ENCODE data around the gene RALGPS1.
"Not testable (repeated sequence)": the region's sequence is repeated elsewhere in the genome, so short reads cannot be mapped to it uniquely, and the experiment has no call there.

The RALGPS1 gene

DNA sequence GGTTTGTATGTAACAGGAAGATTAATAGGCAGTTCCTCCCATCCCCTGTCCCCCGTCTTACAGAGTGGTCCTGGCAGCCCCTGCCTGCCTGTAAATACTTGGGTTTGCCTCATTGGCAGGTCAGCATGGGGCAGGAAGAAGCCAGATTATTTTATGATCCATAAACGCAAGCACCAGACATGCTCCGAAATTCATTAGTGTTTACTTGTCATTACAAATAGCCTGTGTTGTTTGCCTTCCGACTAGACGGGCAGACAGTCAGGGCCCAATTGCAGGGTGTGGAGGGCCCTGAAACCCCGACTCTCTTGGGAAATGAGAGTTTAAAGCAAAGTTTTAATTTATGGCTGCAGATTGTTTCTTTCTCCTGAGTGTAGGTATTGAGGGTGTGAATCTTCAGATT, 97.2 kb downstream of the RALGPS1 start:
- no peak for DNase-seq
- in situ Hi-C loops (cut with HindIII; ENCODE audit: low pct_ligation_motif_present, low pct_unique_long_range_greater_than_20kb, low sequenced_read_pairs): no loop called here

DNA sequence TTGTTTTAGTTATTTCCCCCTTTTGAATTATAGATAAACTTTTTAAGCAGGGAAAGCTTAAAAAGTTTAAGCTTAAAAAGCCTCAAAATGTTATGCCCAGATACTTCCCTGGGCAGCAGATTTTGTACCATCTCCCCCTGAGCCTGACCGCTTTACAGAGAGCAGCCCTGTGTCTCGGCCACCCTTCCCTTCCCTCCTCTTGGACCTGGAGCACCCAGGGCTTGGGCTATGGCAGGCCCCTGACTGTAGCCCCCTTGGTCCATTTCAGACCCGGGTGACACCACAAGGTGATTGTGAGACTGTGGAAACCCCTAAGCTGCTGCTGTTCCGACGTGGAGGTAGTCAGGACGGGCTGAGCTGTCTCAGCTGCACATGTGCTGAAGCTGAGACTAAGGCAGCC, 97.7 kb downstream of the RALGPS1 start:
- in situ Hi-C loops (cut with HindIII; ENCODE audit: low pct_ligation_motif_present, low pct_unique_long_range_greater_than_20kb, low sequenced_read_pairs): no loop called here
- DNase-seq: no peak

DNA sequence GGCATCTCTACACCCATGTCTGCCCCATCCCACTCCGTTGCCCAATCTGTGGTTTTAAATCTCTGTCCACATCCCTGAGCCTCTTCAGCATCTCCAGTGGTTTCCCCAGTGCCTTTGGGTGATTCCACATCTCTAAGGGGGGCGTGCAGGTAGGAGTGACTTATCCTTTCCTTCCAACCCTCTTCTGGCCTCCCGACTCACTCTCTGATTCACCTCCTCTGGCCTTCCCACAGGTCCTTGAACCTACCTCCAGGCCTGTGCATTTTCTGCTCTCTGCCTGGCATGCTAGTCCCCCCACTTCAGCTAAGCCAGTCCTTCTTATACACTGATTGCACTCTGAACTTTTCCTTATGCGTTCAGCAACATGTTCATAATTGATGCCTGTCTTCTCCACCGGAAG, 99.0 kb downstream of the RALGPS1 start:
- in situ Hi-C loops (cut with HindIII; ENCODE audit: low pct_ligation_motif_present, low pct_unique_long_range_greater_than_20kb, low sequenced_read_pairs): no loop called here
- DNase-seq: no peak

DNA sequence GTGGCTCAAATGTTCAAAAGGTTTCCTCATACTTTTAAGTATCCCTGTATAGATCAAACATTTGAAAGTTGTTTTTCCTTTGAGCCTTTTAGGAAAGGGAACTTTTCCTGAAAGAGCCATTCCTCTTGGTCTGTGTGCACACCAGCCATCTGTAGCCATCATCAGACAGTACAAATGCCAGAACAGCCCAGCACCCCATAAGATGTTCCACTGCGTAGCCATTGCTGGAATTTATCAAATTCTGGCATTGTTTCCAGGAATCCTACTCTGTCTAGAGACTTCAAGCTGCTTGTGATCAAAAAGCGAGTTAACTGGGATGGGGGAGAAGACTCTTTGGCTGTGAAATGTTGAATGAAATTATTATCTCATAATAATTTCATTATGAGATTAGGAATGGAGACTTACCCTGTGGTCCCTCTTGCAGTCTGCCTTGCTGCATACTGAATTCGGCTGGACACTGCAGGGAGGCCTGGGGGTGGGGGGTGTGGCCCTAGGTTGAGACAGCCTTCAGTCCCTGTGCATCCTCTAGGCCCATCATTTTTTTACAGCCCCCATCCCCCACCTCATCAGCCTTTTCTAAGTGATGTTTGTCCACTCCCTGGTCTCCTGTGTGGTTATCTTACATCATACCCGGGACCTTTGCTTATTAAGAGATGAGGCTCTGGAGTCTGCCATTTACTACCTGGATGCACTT, 99.8 kb downstream of the RALGPS1 start:
- no peak for DNase-seq
- in situ Hi-C loops (cut with HindIII; ENCODE audit: low pct_ligation_motif_present, low pct_unique_long_range_greater_than_20kb, low sequenced_read_pairs): no loop called here

DNA sequence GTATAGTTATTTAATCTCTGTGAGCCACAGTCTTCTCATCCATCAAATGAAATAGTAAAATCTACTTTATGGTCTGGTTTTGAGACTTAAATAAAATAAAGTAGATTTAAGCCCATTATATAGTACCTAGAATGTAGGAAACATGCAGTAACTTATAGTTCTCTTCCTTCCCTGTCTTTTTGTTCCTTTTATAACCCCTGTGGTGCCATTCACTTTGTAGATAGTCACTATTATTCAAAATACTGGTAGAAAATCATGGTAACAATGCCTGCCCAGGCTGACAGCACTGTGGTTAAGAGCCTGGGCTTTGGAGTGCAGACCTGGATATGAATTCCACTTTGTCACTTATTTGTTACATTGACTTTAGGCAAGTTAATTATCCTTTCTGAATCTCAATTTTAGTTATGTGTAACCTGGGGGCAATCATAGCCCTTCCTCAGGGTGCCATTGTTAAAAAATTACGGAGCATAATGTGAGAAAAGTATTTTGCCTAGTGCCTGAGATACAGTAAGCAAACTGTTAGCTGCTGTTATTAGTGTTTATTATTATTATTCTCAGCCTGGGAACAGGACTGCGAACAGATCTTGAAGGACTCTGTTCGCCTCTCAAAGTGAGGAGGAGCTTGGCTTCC, 100.4 kb downstream of the RALGPS1 start:
- DNase-seq: no peak
- in situ Hi-C loops (cut with HindIII; ENCODE audit: low pct_ligation_motif_present, low pct_unique_long_range_greater_than_20kb, low sequenced_read_pairs): no loop called here

DNA sequence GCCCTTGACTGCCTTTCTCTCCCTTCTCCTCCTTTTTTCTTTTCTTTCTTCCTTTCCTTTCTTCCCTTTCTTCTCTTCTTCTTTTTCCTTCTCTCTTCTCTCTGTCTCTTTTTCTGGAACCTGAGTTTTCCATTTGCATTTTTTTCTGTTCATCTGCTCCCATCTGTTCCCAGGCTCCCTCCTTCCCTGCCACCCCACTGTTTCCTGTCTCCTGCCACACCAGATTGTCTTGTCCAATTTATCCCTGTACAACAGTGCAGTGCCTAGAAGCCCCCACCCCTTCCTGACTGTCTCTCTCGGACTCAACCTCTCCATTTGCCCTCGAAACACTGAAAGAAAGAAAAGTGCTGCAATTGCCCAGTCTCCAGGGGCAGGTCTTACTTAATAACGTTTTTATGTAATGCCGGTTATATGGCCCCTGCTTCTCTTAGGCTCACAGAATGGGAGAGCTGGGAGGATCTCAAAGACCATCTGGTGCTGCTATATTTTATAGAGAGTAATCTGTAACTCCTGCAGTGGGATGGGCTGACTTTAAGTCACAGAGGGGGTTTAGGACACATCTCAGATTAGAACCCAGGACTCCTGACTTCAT, 101.4 kb downstream of the RALGPS1 start:
- DNase-seq: no peak
- in situ Hi-C loops (cut with HindIII; ENCODE audit: low pct_ligation_motif_present, low pct_unique_long_range_greater_than_20kb, low sequenced_read_pairs): no loop called here

DNA sequence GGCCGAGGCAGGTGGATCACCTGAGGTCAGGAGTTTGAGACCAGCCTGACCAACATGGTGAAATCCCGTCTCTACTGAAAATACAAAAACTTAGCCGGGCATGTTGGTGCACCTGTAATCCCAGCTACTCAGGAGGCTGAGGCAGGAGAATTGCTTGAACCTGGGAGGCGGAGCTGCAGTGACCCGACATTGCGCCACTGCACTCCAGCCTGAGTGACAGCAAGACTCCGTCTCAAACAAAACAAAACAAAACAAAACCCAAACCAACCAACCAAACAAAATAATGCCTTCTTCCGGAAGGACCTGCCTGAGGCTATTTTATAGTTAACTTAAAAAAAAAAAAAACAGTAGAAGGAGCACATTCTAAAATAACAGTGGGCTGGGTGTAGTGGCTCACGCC, 103.4 kb downstream of the RALGPS1 start:
- DNase-seq; in situ Hi-C loops (cut with HindIII; ENCODE audit: low pct_ligation_motif_present, low pct_unique_long_range_greater_than_20kb, low sequenced_read_pairs): not testable (repeated sequence)

DNA sequence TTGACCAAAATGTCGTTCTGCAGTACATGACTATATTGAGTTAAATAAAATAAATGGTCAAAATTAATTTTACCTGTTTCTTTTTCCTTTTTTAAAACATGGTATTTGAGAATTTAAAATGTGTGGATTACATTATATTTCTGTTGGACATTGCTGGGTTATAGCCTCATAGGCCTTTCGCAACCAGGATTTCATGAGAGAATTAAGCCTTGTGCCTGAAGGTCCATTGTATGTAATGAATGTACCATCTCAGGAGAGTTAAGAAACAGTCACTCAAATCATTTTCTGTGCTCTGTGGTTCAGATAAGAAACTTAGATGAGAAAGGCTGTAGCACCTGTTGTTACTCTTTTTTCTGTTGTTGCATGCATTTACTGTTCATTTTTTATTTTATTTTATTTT, 104.4 kb downstream of the RALGPS1 start:
- DNase-seq: no peak
- in situ Hi-C loops (cut with HindIII; ENCODE audit: low pct_ligation_motif_present, low pct_unique_long_range_greater_than_20kb, low sequenced_read_pairs): no loop called here

DNA sequence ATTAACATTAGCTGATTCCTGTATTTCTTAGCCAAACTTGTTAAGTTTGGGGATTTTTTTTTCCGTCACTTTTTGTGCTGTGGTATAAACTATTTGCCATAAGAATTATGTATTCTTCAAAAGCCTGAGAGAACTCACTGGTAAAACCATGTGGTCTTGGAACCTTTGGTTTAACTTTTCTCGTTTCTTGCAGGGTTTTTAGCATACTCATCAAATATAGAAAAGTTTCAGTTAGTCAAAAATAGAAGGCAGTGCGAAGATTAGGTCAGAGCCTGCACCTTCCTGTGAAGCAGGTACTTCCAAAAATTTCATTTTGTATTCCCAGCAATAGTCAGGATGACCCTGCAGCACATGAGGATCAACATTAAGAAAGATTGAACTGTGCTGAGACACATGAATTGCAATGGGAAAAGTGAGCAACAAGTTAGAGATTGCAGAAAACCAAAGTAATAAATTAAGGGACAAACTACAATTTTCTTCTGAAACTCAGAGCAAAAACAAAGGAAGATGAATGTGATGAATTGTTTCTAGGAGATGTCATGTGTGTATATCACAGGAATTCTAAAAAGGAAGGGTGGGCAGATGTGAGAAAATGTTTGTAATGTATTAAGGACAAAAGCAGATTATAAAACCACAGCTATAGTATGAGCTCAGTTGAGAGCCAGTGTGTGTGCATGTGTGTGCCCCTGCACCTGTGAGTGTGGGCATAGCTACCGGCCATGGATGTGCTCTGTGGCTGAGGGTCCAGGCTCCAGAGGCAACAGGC, 105.6 kb downstream of the RALGPS1 start:
- DNase-seq: no peak
- in situ Hi-C loops (cut with HindIII; ENCODE audit: low pct_ligation_motif_present, low pct_unique_long_range_greater_than_20kb, low sequenced_read_pairs): no loop called here

DNA sequence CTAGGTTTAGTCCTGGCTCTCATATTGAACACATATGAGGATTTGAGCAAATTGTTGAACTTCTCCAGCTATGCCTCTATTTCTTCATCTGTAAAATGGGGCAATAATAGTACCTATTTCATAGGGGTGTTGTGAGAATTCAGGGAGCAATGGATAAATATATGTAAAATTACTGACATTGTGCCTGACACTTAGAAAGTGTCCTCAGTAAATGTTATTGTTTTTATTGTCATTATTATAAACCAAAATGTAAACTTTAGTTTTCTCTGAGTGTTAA, 106.2 kb downstream of the RALGPS1 start:
- no peak for DNase-seq
- in situ Hi-C loops (cut with HindIII; ENCODE audit: low pct_ligation_motif_present, low pct_unique_long_range_greater_than_20kb, low sequenced_read_pairs): no loop called here

DNA sequence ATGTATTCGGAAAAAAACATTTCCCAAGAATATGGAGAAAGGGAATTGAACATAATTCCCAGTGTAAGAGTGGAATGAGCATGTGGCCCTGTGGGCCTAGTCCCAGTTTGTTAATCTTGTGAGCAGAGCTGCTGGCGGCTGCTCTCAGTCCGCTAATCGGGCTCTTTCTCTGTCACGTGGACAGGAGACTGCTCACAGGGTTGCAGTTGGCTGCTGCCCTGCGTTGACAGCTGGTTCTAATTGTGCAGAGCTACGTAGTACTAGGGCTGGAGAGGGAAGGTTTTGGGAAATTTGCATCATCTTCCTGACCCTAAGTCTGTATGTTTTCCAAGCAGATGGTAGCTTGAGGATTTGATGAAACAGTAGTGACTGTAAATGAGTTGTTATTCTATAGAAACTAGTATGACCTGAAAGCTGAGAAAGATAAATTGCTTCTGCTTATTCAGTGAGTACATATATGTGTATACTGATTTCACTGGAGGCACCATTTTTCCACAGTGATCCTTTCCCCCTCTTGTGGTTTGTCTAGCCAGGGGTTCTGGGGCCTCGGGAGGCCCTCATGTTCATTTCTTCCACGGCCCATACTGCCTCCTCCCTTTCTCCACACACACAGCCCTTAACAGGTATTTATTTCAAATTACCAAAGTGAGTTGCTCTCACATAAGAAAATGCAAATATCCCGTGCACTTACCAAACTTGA, 107.2 kb downstream of the RALGPS1 start:
- no peak for DNase-seq
- in situ Hi-C loops (cut with HindIII; ENCODE audit: low pct_ligation_motif_present, low pct_unique_long_range_greater_than_20kb, low sequenced_read_pairs): no loop called here

DNA sequence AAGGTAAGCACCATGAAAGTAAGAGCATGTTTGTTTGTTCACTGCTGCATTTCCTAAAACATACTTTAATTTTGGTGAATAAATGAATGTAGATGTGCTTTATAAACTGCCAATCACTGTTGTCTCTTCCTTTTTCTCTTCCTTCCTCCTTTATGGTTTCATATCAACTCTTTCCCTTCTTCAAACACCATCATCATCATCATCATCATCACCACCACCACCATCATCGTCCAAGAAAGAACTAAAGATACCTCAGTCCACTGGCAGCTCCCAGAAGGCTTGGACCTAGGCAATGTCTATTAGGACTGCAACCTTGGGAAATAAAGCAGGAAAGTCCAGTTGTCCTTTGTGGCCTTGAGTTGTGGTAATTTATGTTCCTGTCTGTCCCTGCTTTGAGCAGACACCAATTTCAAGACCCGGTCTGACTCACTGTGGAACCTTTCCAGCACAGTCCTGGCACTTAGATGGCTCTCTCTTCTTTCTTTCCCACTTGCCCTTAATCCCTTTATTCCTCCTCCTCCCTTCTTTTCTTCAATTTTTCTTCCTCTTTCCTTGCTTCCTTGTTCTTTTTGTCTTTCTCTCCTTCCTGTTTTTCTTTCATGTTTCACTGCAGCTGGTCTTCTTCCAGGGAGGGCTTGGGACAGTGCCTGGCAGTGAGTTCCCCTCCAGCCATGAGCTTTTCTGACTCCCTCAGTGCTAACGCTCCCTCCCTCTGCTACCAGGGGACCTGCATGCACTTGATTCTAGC, 108.5 kb downstream of the RALGPS1 start:
- in situ Hi-C loops (cut with HindIII; ENCODE audit: low pct_ligation_motif_present, low pct_unique_long_range_greater_than_20kb, low sequenced_read_pairs): no loop called here
- DNase-seq: no peak

DNA sequence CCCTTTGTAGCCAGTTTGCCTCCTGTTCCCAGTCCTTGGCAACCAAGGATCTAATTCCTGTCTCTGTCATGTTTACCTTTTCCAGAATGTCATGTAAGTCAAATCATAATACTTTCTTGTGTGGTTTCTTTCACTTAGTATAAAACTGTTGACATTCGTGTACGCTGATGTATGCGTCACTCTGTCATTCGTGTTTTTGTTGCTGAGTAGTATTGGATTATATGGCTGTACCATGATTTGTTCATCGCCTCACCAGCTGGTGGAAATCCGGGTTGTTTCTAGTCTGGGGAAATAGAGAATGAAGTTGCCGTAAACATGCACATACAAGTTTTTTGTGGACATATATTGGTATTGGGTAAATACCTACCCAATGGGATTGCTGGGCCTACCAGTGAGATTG, 110.5 kb downstream of the RALGPS1 start:
- DNase-seq: no peak
- in situ Hi-C loops (cut with HindIII; ENCODE audit: low pct_ligation_motif_present, low pct_unique_long_range_greater_than_20kb, low sequenced_read_pairs): no loop called here

DNA sequence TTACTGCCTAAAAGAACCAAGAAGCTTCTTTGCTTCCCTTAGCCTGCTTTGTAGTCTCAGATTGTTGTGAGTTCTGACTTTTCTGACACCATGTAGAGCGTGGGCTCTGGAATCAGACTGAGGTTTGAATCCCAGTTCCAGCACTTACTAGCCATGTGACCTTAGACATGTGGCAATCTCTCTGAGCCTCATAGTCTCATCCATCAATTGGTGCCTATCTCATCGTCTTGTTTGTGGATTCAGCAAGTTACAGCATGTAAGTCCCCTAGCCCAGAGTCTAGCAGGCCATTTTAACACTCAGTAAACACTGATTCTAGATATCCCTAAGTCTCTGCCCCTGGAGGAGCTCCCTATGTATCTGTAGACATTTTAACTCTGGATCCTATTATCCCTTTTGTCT, 113.1 kb downstream of the RALGPS1 start:
- in situ Hi-C loops (cut with HindIII; ENCODE audit: low pct_ligation_motif_present, low pct_unique_long_range_greater_than_20kb, low sequenced_read_pairs): no loop called here
- no peak for DNase-seq

DNA sequence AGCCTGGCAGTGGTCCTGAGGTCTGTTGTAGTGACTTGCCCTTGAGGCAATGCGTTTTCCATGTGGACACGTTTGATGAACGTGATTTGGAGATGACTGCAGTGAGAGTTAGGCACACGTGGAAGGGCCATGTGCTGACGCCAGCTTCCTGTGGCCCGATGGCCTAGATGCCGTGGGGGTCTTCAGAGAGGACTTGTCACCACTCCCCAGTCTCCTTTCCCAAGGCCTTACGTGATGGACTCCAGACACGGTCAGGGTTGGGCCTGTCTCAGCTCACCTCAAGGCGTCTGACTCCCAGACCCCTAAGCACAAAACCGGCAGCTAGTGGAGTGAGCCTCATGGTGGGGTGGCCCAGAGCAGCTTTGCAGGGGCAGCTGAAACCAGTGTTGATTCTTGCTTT, 115.0 kb downstream of the RALGPS1 start:
- DNase-seq: no peak
- in situ Hi-C loops (cut with HindIII; ENCODE audit: low pct_ligation_motif_present, low pct_unique_long_range_greater_than_20kb, low sequenced_read_pairs): no loop called here

DNA sequence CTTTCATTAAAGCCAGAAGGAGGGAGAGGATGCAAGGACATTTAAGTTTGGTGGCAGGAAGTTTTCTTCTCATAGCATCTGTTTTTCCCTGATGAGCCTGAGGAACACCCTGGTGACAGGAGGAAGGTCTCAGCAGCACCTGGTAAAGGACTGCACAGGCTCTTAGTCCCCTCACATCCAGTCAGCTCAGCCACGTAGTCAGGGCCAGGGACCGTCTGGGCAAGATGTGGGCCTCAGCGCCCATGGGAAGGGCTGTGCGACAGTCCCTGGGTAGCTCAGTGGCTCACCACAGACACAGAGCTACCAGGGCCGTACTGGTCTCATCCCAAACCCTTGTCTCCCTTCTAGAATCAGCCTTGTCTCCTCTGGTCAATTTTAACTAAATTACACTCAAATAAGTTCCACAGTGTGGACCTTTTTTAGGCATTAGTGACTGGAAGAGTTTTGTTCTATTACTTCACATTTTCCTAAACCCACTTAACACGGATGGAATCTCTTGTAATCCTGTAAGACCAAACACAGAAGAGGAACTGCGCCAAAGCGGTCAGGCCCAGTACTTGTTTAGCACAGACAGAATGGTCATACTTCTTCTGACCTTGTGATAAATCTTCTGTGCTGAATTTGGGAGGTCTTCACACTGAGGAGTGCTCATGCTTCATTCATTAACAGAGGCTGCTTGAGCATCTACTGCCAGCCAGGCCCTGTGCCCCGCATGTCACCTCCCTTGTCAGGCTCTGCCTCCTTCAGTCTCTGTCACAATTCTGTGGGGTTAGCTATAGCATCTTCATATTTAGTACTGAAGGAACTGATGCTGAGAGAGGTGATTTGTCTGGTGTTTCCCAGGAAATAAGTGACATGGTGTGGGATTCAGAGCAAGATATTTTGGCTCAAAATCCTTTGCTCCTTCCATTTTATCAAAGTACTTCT, 116.5 kb downstream of the RALGPS1 start:
- DNase-seq: no peak
- in situ Hi-C loops (cut with HindIII; ENCODE audit: low pct_ligation_motif_present, low pct_unique_long_range_greater_than_20kb, low sequenced_read_pairs): no loop called here

DNA sequence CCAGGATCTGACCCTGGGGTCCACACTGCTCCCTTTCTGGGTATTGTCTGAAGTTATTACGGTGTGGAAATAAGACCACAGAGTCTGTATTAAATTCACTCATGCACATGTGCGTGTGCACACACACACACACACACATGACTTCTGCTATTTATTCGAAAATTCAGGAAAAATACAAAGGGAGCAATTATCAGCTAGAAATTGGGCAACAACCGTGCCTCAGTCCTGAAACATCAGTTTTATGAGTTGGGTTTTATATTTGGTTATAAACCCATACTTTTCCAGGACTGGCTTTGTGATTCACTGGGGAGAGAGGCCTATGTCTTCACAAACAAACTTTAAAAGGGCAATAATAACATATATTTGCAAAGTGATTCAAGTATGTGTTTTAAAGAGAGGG, 117.7 kb downstream of the RALGPS1 start:
- in situ Hi-C loops (cut with HindIII; ENCODE audit: low pct_ligation_motif_present, low pct_unique_long_range_greater_than_20kb, low sequenced_read_pairs): no loop called here
- no peak for DNase-seq

DNA sequence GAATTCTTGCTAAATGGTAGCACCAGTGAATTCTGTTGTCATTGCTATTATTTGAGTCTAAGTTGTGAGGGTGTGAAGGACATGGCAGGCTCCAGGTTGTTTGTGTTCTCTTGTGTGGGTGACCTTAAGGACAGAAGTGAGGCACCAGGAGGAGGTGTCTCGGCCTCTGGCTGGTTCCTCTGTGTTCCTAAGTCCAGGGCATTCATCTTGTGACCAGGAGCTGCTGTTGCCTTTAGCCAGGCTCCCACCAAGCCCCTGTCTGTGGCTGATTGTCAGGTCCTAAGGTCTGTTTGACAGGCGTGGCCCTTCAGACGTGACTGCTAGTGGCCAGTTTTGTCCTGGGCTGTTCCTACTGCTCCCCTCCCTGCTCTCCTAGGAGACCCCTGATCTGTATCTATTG, 118.5 kb downstream of the RALGPS1 start:
- in situ Hi-C loops (cut with HindIII; ENCODE audit: low pct_ligation_motif_present, low pct_unique_long_range_greater_than_20kb, low sequenced_read_pairs): no loop called here
- no peak for DNase-seq
